IPS-11a (cell line): Measurements from ENCODE around the gene TIMP4.

Source experiments
- H3K4me3 ChIP-seq: one replicate; pipeline ENCODE4 v1.5.1; 2013; ENCODE audit warnings: low read depth, low read length, control low read depth

The TIMP4 gene

DNA sequence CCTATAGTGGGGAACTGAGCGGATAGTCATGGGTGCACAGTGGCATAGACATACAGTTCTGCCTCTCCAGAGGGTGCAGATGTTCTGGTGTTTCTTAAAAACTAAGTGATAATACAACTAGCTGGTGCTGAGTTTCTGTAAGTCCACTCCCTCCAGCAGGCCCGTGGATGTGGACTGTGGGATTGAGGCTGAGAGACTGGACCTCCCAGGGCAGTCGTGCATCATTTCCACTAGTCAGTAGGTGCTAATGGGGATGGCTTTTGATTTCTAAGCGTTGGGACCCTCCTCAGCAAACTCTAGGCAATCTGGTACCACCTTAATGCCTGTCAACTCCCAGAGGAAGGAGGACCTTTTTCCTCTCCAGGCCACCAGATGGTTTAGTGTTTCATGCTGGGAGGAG is 27.3 kb upstream of the TIMP4 start:
- H3K4me3 ChIP-seq: no peak overlapping the region

DNA sequence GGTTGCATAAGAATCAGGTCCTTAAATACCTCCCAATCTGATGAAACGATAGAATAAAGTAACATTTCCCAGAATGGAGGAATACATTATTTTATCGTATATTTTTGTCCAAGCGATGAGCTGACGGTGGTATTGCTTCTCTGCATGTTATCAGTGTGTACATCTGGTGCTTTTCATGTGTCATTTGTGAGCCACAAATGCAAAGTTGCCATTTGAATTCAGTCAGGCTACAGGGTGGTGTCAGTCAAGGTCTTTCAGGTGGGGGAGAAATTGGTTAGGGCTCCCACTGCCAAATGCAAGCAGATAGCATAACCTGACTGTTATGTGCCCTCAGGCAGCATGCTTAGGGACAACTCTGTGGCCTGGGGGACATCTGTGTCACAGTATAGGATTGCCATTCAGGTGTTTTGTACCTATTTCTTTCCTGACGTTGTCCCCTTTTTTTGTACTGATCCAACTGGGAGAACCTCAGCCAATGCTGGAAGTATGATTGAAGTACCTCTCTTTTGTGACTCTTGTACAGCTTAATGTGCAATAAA is 26.5 kb upstream of the TIMP4 start:
- H3K4me3 ChIP-seq: no peak overlapping the region

DNA sequence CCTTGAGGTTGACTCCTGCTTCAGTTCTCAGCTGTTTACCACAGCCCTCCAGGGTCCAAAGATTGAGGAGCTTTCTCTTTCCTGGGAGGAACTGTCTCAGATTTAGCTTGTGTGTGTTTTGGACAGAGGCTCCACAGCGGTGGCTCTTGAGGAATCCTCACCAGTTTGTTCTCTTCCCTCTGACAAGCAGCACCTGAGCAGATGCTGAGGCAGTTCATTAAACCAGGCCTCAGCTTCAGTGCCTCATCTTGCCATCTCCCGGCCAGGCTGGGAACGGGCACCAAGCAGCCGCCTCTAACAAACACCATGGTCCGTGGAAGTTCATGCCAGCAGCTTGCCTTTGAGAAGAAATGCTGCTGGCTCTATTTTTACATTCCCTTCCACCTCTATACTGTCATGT is 25.8 kb upstream of the TIMP4 start:
- no peak overlapping the region for H3K4me3 ChIP-seq

DNA sequence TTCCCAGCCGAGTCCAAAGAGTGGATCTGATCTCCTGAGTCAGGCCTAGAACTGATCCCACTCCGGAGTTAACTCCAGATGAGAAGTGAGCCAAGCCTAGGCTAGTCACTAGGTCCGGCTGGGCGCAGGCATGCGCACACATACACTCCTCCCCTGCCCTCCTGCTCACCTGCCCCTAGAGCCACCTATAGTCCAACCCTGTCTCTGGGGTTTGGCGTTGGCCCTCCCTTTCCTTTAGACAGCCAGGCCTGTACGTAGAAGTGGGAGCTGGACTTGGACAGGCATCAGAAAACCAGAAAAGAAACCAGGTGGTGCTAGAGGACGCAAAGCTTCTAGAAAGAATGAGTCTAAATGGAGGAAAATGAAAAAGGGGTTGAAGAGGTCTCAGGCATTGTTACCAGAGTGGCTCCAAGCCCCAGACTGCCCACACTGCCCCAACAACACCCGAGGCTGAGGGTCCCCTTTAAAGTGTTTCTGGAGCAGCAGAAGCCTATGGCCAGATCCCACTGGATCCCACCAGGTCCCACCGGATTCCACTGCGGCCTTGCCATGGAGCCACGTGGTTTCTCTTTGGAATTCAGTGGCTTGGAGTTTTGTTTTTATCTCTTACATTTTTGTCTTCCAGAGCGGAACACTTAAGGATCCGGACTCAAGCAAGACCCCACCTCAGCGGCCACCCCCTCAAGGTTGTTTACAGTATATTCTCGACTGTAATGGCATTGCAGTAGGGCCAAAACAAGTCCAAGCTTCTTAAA is 24.2 kb upstream of the TIMP4 start:
- H3K4me3 ChIP-seq: no peak overlapping the region

DNA sequence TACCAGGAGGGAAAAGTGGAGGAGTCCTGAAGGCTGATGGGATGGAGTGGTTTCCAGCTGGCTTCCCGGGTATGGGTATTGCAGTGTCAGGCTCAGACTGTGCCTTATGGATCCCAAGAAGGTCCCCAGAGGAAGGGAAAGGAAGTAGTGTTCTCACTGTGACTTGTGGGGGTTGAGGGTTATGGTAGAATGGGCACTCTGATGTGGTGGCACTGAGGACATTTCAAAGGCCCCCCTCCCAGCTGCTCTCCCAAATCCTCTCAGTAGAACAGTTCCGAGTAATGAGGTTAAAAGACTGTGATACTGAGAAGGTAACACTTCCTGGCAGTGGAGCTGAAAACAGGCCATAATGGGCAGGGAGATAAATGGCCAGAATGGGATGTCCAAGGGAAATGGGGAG is 23.1 kb upstream of the TIMP4 start:
- no peak overlapping the region for H3K4me3 ChIP-seq

DNA sequence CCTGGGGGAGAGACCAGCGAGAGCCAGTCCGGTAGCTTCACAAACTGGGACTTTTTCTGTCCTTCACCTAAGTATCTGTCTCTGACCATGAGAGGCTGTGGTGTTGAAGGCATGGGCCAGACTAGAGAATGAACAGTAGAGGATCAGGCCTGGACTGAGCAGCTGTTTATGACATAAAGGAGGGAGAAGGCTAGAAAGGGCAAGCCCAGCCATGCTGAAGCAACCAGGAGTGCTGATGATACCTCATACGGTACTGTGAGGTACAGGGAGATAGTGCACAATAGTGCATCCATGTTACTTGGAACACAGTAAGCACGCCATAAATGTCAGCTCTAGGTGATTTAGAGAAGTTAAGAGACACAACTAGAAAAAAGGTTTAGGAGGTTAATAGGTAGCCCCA is 22.6 kb upstream of the TIMP4 start:
- no peak overlapping the region for H3K4me3 ChIP-seq

DNA sequence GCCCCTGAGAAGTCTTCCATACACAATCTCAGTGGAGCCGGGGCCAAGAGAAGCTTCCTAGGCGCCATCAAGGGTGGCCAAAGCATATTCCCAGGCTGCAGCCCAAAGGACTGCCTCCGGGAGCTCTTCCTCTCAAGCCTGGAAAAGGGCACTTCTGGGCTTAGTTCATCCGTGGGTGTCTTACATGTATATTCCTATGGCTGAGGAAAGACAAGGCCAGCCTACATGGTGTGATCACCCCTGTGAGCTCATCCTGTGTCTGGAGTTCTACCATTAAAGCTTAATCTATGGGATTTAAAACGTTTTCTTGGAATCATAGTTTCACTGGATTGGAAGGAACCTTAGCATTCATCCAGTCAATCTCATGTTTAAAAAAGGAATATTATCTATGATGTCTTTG is 21.9 kb upstream of the TIMP4 start:
- no peak overlapping the region for H3K4me3 ChIP-seq

DNA sequence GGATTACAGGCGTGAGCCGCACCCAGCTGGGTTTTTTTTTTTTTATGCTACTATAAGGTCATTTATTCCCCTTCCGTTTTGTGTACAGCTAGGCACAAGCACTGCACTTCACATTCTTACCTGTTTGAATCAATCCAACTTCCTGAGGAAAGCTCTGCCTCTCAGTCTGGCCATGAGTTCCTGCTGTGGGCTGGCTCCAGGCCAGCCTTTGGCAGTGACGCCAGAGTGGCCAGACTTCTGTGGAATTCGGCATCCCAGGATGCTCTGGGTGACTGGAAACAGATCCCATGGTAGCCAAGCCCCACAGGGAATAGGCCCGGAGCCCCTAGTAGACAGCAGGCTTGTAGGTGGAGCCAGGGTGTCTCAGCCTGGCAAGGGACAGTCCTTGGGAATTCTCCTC is 21.5 kb upstream of the TIMP4 start:
- no peak overlapping the region for H3K4me3 ChIP-seq

DNA sequence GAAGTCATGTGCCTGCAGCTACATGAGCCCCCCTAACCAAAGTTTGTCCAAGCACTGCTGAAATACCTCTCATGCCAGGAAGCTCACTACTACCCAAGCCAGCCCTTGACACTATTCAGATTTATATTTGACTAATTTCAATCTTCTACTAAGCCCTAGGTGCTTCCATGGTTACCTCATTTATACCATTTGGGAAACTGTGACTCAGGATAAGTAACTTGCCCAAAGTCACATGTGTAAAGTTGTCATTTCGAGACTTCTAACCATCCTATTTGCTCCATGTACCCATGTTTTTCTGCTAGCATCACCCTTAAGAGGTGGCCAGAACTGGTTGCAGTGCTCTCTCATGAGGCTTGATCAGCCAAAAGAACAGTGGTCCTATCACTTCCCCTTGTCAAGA is 20.7 kb upstream of the TIMP4 start:
- H3K4me3 ChIP-seq: no peak overlapping the region

DNA sequence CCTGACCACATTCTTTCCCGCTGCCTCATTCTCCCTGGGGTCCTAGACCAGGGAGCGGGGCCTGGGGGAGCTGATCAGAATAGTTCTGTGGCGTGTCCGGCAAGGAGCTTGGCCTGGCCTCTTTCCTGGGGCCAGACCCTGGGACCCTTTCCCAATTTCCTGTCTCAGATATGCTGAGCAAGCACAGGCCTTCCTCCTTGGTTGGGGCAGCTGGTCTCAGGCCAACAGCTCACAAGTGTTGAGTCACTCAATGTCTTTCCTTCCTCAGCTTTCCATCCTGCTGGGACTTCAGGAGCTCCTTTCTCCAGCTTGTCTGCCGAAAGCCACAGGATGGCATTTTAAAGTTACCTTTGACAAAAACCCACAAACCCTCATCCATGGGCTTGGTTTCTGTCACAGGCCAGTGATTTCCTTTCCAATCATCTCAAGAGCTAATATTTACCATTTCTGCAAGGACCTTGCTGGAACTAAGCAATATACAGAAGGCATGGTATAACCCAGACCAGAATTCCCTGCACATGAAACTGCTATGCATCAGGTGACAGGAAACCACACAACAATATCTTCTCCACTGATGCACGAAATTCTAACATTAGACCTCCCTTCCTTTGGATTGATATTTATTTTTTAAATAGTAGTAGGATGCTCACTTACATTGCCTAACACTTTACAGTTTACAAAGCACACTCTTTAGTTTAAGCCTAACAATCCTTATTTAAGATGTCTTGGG is 19.5 kb upstream of the TIMP4 start:
- H3K4me3 ChIP-seq: no peak overlapping the region

DNA sequence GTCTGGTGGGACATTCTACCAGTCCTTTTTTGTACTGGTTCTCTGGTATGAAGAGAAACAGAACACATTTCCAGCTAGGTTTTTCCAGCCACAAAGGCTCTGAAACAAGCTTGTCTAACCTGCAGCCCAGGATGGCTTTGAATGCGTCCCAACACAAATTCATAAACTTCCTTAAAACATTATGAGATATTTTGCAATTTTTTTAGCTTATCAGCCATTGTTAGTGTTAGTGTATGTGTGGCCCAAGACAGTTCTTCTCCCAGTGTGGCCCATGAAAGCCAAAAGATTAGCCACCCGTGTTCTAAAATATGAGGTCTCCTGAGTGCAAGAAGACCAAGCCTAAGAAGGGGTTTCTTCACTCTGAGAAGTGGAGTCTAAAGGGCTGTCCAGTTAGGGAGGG is 18.4 kb upstream of the TIMP4 start:
- no peak overlapping the region for H3K4me3 ChIP-seq

DNA sequence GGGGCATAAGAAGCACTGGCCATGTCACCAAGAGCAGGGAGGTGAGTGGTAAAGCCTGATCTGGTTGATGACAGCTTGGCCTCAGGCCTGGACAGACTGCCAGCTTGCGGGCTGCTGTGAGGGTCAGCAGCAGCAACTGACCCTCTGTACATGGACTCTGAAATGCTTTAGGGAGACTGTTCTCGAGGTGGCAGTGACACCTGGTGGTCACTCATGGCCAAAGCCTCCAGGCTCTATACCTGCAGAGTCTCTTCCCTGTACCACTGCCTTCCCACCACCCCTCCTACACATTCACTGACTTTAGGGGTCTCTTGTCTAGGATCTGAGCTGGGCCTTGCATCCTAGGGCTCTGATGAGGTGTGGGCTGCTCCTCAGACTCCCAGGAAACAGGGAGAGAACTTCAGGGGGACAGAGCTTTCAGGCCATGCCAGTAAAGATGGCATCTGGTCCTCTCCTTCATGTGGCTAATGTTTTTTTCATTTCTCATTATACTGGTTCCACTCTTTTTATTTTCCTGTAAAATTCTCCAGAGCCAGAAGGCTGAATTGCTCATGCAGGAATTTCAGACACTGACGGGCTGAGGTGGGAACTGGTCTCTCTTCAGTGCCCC is 17.2 kb upstream of the TIMP4 start:
- H3K4me3 ChIP-seq: no peak overlapping the region

DNA sequence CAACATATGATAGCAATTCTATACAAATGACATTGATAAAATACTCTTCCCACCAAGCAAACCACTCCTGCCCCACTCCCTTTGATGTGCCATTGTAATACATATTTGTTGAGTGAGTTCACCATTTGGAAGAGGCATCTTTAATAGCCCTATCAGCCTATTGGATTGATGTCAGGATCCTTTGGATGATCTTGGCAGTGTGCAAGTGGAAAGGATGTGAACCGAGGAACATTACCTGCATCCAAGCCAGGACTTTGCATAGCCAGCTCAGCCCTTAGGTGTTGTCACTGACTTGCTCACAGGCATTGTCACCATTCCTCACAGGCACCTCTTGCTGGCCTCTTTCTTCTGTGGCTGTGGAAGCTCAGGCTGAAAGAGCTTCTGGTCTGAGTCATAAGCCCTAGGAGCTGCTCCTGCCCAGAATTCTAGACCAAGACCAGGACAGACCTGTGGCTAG is 16.5 kb upstream of the TIMP4 start:
- H3K4me3 ChIP-seq: no peak overlapping the region

DNA sequence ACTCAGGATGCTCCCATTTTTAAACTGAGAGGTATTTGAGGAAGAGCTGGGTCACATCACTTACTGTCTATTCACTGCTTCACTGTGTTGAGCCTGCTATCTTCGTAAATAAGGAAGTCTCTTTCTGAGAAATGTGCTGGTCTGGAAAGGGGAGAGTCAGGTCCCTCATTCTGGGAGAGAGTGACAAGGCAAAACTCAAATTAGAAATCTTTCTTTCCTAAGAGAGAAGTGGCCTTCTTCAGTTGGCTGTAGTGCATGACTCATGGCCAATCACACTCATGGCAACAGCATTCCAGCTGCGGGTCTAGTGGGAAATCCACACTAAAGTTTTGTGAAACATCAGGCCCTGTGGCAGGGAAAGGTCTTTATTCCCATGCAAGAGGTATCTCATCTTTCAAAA is 11.5 kb upstream of the TIMP4 start:
- no peak overlapping the region for H3K4me3 ChIP-seq

DNA sequence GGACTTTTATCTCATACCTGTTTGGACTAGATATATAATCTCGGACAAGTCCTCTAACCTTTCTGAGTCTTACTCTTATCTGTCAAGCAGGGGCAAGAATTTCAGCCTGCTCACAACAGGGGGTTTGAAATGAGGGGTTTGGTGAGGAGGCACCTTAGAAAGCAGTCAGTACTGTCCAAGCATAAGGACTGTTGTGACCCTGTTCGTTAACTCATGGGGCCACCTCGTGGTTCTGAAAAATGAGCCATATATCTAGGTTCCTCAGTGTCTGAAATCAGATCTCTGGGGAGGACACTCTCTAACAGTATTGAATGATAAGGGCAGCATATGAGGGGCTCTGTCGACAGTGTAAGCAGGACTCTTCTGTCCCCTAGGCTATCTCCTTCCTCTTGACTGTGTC is 7.2 kb upstream of the TIMP4 start:
- no peak overlapping the region for H3K4me3 ChIP-seq

DNA sequence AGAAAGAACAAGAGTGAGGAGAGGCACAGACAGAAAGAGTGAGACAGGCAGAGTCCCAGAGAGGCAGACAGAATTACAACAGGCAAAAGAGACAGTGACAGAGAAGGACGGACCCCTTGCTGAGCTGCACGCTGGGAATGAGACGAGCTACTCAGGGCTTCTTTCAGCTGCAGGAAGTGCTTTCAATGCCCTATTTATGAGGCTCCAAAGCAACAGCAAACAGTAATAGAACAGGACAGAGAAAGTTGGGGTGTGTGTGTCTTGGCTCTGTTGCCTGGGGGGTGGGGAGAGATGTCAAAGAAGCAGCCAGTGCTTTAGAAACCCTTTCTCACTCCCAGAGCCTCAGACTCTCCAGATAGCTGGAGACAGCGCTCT is 502 bp upstream of the TIMP4 start:
- peak overlapping the region; percentile 47 for H3K4me3 ChIP-seq

DNA sequence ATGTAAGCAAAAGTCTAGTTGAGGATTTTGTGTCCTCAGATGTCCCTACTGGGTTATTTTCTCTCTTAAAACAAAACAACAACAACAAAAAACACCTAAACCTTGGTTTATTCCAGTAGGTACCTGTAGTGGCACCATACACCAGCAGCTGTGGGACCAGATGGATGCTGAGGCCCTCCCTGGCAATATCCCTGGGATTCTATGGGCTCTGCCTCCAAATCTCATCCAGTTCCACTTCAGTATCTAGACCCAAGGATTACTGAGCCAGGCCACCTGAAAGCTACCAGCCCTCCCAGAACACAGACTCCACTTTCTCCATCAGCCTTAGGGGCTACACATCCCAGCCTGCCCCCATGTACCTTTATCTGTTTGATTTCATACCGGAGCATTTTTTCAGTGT is 1.7 kb downstream of the TIMP4 start:
- H3K4me3 ChIP-seq: no peak overlapping the region

DNA sequence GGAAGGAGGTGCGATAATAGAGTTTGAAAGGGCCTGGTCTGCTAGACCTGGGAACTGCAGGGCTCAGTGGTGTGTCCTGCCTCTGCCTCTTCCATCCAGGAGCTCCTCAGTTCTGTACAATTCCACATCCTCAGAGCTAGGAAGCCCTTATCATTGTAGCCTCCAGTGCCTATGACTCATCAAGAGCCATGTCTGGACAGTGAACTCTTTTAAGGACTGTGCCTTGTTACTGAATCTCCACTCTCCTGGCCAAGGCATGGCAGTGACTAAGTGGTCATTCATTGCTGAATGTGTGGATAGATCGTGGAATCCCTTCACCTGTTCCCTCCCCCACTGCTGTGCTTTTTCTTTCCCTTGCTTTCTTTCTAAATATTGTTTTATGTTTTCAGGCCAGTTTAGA is 2.9 kb downstream of the TIMP4 start:
- H3K4me3 ChIP-seq: no peak overlapping the region

DNA sequence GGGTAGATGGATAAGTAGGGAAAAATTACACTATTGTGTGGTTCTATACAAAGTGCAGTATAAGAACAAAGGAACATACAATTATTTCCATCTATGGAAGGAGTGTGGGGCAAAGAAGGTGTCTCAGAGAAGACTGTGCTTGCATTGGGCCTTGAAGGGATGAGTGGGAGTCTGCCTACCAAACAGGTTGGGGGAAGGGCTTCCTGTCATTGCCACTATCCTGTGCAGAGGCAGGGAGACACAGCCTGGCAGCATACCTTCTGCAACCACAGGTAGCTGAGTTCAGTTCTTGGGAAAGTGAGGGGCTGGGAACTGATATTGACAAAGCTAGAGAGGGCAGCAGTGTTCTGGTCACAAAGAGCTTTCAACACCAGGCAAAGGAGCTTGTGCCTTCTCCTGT is 3.4 kb downstream of the TIMP4 start:
- H3K4me3 ChIP-seq: no peak overlapping the region

DNA sequence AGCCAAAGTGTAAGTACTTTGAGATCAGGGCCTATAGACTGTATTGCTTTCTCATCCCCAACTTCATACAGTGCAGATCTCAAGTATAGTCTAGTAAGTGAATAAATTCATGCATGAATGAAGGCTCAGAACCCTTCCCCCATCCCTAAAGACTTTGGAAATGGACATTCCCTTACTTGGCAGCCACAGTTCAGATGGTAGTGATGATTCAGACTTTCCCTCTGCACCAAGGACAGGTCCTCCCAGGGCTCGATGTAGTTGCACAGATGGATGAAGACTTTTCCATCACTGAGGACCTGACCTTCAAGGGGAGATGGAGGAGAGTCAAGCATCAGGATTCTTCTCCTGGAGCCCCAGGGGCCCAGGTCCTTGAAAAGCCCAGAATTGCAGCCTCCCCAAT is 4.6 kb downstream of the TIMP4 start:
- no peak overlapping the region for H3K4me3 ChIP-seq

DNA sequence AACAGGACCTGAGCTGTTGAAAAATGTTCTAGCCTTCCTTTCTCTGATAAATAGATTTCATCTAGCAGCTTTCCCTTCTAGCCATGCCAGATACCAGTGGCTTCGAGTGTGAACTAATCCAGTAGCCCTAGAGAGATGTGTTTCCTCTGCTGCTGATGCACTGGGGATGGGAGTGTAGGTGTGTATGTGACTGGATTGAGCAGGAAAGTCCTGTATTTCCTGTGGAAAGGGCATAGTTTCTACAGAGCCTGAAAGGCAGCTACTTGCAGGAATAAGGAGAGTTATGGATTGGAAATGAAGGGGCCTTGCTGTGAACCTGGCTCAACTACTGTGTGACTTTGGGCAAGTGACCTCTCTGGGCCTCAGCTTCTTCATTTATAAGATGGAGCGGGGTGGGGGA is 8.6 kb downstream of the TIMP4 start:
- H3K4me3 ChIP-seq: no peak overlapping the region

DNA sequence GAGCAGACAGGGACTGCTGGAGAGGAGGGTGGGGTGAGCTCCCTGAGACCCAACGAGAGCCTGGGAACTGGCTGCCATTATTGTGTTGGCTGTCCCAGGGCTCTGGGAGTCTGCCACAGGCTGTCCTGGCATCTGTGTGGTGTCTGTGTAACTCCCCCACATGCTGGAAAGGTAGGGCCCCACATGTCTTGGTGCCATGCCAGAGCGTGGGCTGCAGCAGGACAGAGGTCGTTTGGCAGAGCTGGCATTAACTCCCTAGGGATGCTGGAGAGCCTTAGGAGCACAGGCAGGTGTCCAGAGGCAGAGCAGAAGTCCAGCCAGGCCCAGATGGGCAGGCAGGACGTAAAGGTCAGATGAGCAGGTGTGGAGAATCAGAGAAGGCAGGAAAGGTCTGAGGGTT is 9.7 kb downstream of the TIMP4 start:
- no peak overlapping the region for H3K4me3 ChIP-seq
